Peyer's patch (tissue), 4 donors: ENCODE results near the gene LEPR.

Source experiments
- POLR2A ChIP-seq, 2 donors: fragments of 450-650 bp; IDR thresholded peaks; one replicate each; pipeline ENCODE4 v1.5.1; 2017; ENCODE audit warnings: antibody characterized with exemption in 2 of 2, mild to moderate bottlenecking in 2 of 2, moderate library complexity in 2 of 2
- TF ChIP-seq, protein P1 (sequence below), 6 experiments: fragments of 450-650 bp in 4 of 6; fragments of 200-600 bp in 2 of 6; sonication (generic) in 1 of 6; IDR thresholded peaks; one replicate each; pipeline ENCODE4 v1.5.1; 2017 to 2019; ENCODE audit warnings: antibody characterized with exemption in 6 of 6, mild to moderate bottlenecking in 3 of 6, moderate library complexity in 1 of 6

DNA sequence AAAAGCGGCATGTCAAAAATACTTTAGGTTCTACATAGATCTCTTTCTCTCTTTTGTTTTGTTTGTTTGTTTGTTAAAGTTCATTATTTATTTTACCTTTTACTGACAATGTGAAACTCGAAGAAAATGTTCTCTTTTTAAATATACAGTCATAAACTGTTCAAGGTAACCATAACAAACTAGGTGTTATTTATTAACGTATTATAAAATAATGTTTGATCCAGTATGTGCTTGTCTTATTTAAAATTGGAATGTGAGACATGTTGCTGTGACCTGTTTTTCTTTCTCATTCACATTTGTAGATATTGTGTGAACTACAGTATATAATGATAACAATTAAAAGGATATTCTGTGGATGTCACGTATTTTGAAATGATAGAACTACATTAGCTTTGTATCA, 5.9 kb upstream of the LEPR start:
- no peak for TF ChIP-seq POLR2A (IDR thresholded peaks at IDR 0.05)
- TF ChIP-seq, protein P1, sequence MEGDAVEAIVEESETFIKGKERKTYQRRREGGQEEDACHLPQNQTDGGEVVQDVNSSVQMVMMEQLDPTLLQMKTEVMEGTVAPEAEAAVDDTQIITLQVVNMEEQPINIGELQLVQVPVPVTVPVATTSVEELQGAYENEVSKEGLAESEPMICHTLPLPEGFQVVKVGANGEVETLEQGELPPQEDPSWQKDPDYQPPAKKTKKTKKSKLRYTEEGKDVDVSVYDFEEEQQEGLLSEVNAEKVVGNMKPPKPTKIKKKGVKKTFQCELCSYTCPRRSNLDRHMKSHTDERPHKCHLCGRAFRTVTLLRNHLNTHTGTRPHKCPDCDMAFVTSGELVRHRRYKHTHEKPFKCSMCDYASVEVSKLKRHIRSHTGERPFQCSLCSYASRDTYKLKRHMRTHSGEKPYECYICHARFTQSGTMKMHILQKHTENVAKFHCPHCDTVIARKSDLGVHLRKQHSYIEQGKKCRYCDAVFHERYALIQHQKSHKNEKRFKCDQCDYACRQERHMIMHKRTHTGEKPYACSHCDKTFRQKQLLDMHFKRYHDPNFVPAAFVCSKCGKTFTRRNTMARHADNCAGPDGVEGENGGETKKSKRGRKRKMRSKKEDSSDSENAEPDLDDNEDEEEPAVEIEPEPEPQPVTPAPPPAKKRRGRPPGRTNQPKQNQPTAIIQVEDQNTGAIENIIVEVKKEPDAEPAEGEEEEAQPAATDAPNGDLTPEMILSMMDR (IDR thresholded peaks at IDR 0.05) = no peak
